ENCODE results near the gene IGSF9. TPM values are rescaled to one million over a fixed set of nuclear protein-coding genes. Genes with fewer than 3 reads are reported as not detected.

Gene IGSF9
- total RNA-seq (10 to 100 TPM in 3 of 5 donors, 1 to 10 TPM in 2; 4.9 to 36.2 (median 15.6) TPM), polyA plus RNA-seq (1 to 10 TPM; 2.0 to 8.2 (median 7.3) TPM)
- long read RNA-seq, donor 1, partial matches to known transcripts, result 225 of 232 reads
- long read RNA-seq, donor 1, other reads (novel, unspliced or antisense), result 7 of 232 reads
- long read RNA-seq, donor 2, partial matches to known transcripts, result 214 of 265 reads
- long read RNA-seq, donor 2, other reads (novel, unspliced or antisense), result 51 of 265 reads
- long read RNA-seq, donor 3, result 0 reads
- long read RNA-seq, donor 4, result 0 reads
- long read RNA-seq, donor 5, partial matches to known transcripts, result 21 of 21 reads
- long read RNA-seq, donor 5, other reads (novel, unspliced or antisense), result 0 of 21 reads
- long read RNA-seq, donor 6, result 0 reads
- long read RNA-seq, donor 7, partial matches to known transcripts, result 240 of 270 reads
- long read RNA-seq, donor 7, other reads (novel, unspliced or antisense), result 30 of 270 reads
- long read RNA-seq, donor 8, result 0 reads
- long read RNA-seq, donor 9, result 0 reads
- long read RNA-seq, donor 10, partial matches to known transcripts, result 67 of 143 reads
- long read RNA-seq, donor 10, other reads (novel, unspliced or antisense), result 76 of 143 reads

- TF ChIP-seq EP300 (IDR thresholded peaks at IDR 0.05), result no peak
- TF ChIP-seq, protein P1, sequence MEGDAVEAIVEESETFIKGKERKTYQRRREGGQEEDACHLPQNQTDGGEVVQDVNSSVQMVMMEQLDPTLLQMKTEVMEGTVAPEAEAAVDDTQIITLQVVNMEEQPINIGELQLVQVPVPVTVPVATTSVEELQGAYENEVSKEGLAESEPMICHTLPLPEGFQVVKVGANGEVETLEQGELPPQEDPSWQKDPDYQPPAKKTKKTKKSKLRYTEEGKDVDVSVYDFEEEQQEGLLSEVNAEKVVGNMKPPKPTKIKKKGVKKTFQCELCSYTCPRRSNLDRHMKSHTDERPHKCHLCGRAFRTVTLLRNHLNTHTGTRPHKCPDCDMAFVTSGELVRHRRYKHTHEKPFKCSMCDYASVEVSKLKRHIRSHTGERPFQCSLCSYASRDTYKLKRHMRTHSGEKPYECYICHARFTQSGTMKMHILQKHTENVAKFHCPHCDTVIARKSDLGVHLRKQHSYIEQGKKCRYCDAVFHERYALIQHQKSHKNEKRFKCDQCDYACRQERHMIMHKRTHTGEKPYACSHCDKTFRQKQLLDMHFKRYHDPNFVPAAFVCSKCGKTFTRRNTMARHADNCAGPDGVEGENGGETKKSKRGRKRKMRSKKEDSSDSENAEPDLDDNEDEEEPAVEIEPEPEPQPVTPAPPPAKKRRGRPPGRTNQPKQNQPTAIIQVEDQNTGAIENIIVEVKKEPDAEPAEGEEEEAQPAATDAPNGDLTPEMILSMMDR (IDR thresholded peaks at IDR 0.05), result peak in 5 of 7 experiments; percentile 19 to 53 (median 36)
- peak; percentile 3 to 68 (median 59) for TF ChIP-seq POLR2AphosphoS5 (IDR thresholded peaks at IDR 0.05)
- TF ChIP-seq POLR2A (IDR thresholded peaks at IDR 0.05), result no peak
- DNase-seq, result peak; percentile 91 to 97
- Histone ChIP-seq H3K27ac (peak within 1 kb of the TSS; percentile 55 to 82 (median 75)), H3K27me3 (peaks cover 0 to 51% (median 3%) of the 10 kb centered on the region in 3 donors), H3K4me3 (peak within 1 kb of the TSS; percentile 44 to 57 (median 48)), H3K4me1 (peaks cover 15 to 40% (median 29%) of the 10 kb centered on the region in 4 donors), H3K9me3 (no peaks in the 10 kb centered on the region), H3K36me3 (no peaks in the 10 kb centered on the region)
- intact Hi-C loops (cut with DNase I; ENCODE audit: low total_unique reads), result no loop called here
- WGBS, 5 donors, result 2% methylated on average over 38 to 58 of the region's 58 CpGs
Measured at GRCh38 chr1:159945483-159946241, at the start of gene IGSF9. IGSF9 (minus strand) TSS chr1:159945613; CDS start chr1:159943454, 2,159 bp downstream.

- H3K27me3 ChIP-seq, result no peaks in the 10 kb centered on the region
- no peak for DNase-seq
- 52 to 76% (median 63%) methylated on average over 2 of the region's 2 CpGs for WGBS, 5 donors
- H3K9me3 ChIP-seq, result no peaks in the 10 kb centered on the region
- no peak overlapping the region for H3K4me3 ChIP-seq
- intact Hi-C loops (cut with DNase I; ENCODE audit: low total_unique reads), result no loop called here
- no peaks in the 10 kb centered on the region for H3K36me3 ChIP-seq
- no peak overlapping the region for H3K27ac ChIP-seq
- TF ChIP-seq EP300 (IDR thresholded peaks at IDR 0.05), result no peak
- TF ChIP-seq POLR2A (IDR thresholded peaks at IDR 0.05), result no peak
- H3K4me1 ChIP-seq, result peaks cover 0 to 8% (median 0%) of the 10 kb centered on the region in 4 donors
Measured at GRCh38 chr1:159994896-159995295, 49.5 kb upstream of the IGSF9 start.

GRCh38 chr1:159993911-159994310 is 48.5 kb upstream of the IGSF9 start:
- no peaks in the 10 kb centered on the region for H3K27me3 ChIP-seq
- no peaks in the 10 kb centered on the region for H3K9me3 ChIP-seq
- intact Hi-C loops (cut with DNase I; ENCODE audit: low total_unique reads), result no loop called here
- H3K27ac ChIP-seq, result no peak overlapping the region
- 33 to 83% (median 55%) methylated on average over 2 of the region's 2 CpGs for WGBS, 5 donors
- H3K36me3 ChIP-seq, result no peaks in the 10 kb centered on the region
- TF ChIP-seq, protein P1 (IDR thresholded peaks at IDR 0.05), result no peak
- TF ChIP-seq POLR2A (IDR thresholded peaks at IDR 0.05) (no peak), EP300 (IDR thresholded peaks at IDR 0.05) (no peak), POLR2AphosphoS5 (IDR thresholded peaks at IDR 0.05) (no peak)
- H3K4me3 ChIP-seq, result no peak overlapping the region
- peak in 1 of 2 donors; percentile 38 for DNase-seq
- H3K4me1 ChIP-seq, result peaks cover 0 to 8% (median 0%) of the 10 kb centered on the region in 4 donors

DNA sequence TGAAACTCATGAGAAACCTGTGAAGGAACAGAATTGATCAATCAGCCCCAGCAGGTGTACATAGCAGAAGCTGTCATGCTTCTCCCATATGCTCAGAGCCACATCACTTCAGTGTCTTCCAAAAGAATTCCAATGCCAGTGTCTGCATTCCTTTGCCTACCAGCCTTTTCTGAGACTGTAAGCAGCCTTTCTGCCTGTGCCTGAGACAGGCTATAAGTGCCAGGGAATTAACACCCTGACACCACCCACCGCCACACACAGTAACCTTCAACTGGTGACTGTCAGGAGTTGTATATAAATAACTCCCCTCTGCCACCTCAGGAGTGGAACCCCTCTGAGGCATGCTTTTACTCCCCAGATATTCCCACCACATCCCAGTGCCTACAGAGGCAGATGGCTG is 46.7 kb upstream of the IGSF9 start:
- Histone ChIP-seq H3K36me3 (no peaks in the 10 kb centered on the region), H3K4me3 (no peak overlapping the region), H3K9me3 (no peaks in the 10 kb centered on the region), H3K27ac (peak overlapping the region in 1 of 5 donors; percentile 60), H3K27me3 (no peaks in the 10 kb centered on the region), H3K4me1 (peaks cover 0 to 8% (median 0%) of the 10 kb centered on the region in 4 donors)
- no peak for DNase-seq
- 64 to 91% (median 80%) methylated on average over 1 of the region's 1 CpG for WGBS, 5 donors
- TF ChIP-seq POLR2A (IDR thresholded peaks at IDR 0.05) (no peak), EP300 (IDR thresholded peaks at IDR 0.05) (no peak)
- intact Hi-C loops (cut with DNase I; ENCODE audit: low total_unique reads), result no loop called here

DNA sequence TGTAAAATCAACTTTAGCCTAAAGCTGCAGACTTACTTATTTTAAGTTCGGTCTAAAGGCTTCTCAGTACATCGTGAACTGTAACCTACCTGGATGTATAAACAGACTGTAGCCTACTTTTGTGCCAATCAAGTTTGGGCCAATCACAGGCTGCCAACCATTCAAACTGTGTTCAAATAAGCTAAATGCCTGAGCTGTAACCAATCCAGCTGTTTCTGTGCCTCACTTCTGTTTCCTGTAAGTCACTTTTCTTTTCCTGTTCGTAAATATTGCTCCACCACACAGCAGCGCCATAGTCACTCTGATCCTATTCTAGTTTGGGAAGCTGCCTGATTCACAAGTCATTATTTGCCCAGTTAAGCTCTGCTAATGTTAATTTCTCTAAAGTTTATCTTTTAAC is 46.1 kb upstream of the IGSF9 start:
- intact Hi-C loops (cut with DNase I; ENCODE audit: low total_unique reads), result no loop called here
- Histone ChIP-seq H3K27me3 (no peaks in the 10 kb centered on the region), H3K4me3 (no peak overlapping the region), H3K36me3 (no peaks in the 10 kb centered on the region), H3K4me1 (peaks cover 0 to 8% (median 0%) of the 10 kb centered on the region in 4 donors), H3K27ac (peak overlapping the region in 1 of 5 donors; percentile 60), H3K9me3 (no peaks in the 10 kb centered on the region)
- no peak for TF ChIP-seq POLR2AphosphoS5 (IDR thresholded peaks at IDR 0.05)
- TF ChIP-seq EP300 (IDR thresholded peaks at IDR 0.05), result no peak
- TF ChIP-seq, protein P1 (IDR thresholded peaks at IDR 0.05), result no peak
- no peak for TF ChIP-seq POLR2A (IDR thresholded peaks at IDR 0.05)
- peak; percentile 23 to 30 for DNase-seq
- WGBS, 5 donors, result 29 to 43% (median 37%) methylated on average over 4 of the region's 4 CpGs

All from stomach (tissue), 19 donors.